NCI-H1417 treated with DMSO at 0.1 percent for 48 hours (cell line): Measurements from ENCODE around the gene CRKL.
"Not testable (repeated sequence)": the region's sequence is repeated elsewhere in the genome, so short reads cannot be mapped to it uniquely, and the experiment has no call there.

Experiments
- DNase-seq: peaks from one replicate; lab custom pipeline; 2025; lab: John Stamatoyannopoulos, UW

CRKL gene

GRCh38 chr22:20901093-20902033 is 15.8 kb upstream of the CRKL start:
- not testable (repeated sequence) for DNase-seq

GRCh38 chr22:20903093-20903492 is 14.1 kb upstream of the CRKL start:
- DNase-seq: no peak

- DNase-seq: no peak
Observed at GRCh38 chr22:20904008-20904979, 12.9 kb upstream of the CRKL start.

- DNase-seq: no peak
Observed at GRCh38 chr22:20904980-20905355, 12.2 kb upstream of the CRKL start.

GRCh38 chr22:20905415-20906386 is 11.5 kb upstream of the CRKL start:
- DNase-seq: no peak

GRCh38 chr22:20906387-20906767 is 10.8 kb upstream of the CRKL start:
- no peak for DNase-seq

GRCh38 chr22:20908717-20909116 is 8.5 kb upstream of the CRKL start:
- DNase-seq: not testable (repeated sequence)

- no peak for DNase-seq
Observed at GRCh38 chr22:20909543-20910303, 7.5 kb upstream of the CRKL start.

GRCh38 chr22:20912494-20912893 is 4.7 kb upstream of the CRKL start:
- no peak for DNase-seq

GRCh38 chr22:20918663-20919218 is 1.5 kb downstream of the CRKL start:
- DNase-seq: no peak

- no peak for DNase-seq
Observed at GRCh38 chr22:20919718-20920117, 2.5 kb downstream of the CRKL start.

GRCh38 chr22:20920881-20921203 is 3.6 kb downstream of the CRKL start:
- DNase-seq: no peak

- DNase-seq: no peak
Observed at GRCh38 chr22:20922141-20922751, 5.0 kb downstream of the CRKL start.

GRCh38 chr22:20926243-20926642 is 9.0 kb downstream of the CRKL start:
- DNase-seq: no peak

GRCh38 chr22:20927940-20928572 is 10.8 kb downstream of the CRKL start:
- DNase-seq: no peak

GRCh38 chr22:20928573-20928967 is 11.4 kb downstream of the CRKL start:
- no peak for DNase-seq

GRCh38 chr22:20930004-20930403 is 12.8 kb downstream of the CRKL start:
- no peak for DNase-seq

GRCh38 chr22:20930435-20930834 is 13.2 kb downstream of the CRKL start:
- DNase-seq: not testable (repeated sequence)

GRCh38 chr22:20931126-20931654 is 14.0 kb downstream of the CRKL start:
- no peak for DNase-seq
